T-cell (primary cell): ENCODE data around the gene MAP4K5. TPM values are rescaled to one million over a fixed set of nuclear protein-coding genes. Genes with fewer than 3 reads are reported as not detected.

Experiments
- ATAC-seq, 4 experiments: fragments of 200-7000 bp in 3 of 4; fragments of 150-1000 bp in 1 of 4; cut with Tn5 transposase; replicated peaks in 1 of 4; 1 replicate in 3 of 4; 2 replicates in 1 of 4; pipeline ENCODE4 v1.10.0; 2021; ENCODE audit warnings: moderate library complexity in 3 of 4, mild to moderate bottlenecking in 2 of 4, moderate number of reproducible peaks in 1 of 4
- CTCF ChIA-PET, 2 donors: fragments of 300-600 bp; sonication (Branson Sonifier 250); formaldehyde crosslinking; loops; one replicate each; lab custom pipeline; 2022; ENCODE audit warnings: antibody characterized with exemption in 2 of 2; lab: Charles Lee
- POLR2A ChIA-PET, 2 donors: fragments of 300-600 bp; sonication (Branson Sonifier 250); formaldehyde crosslinking; loops; one replicate each; lab custom pipeline; 2022; ENCODE audit warnings: antibody characterized with exemption in 2 of 2; lab: Charles Lee
- DNase-seq, 35 experiments: peaks; one replicate each; pipeline versions ENCODE4 v3.0.0 to v3.0.0-alpha.2; 2013 to 2023
- H3K27ac ChIP-seq: one replicate; pipeline ENCODE4 v1.5.1; 2013; ENCODE audit warnings: low read length
- H3K27me3 ChIP-seq, 2 experiments: replicated peaks in 1 of 2; 1 replicate in 1 of 2; 2 replicates in 1 of 2; pipeline versions ENCODE4 v1.6.1 to v1.7.0; 2013; ENCODE audit warnings: low read length in 1 of 2, mixed read lengths in 1 of 2; ENCODE audit not compliant: control insufficient read depth in 2 of 2, insufficient read depth in 2 of 2; ENCODE audit errors: extremely low read depth in 1 of 2
- H3K36me3 ChIP-seq, 2 donors: 1 replicate in 1 of 2; 2 replicates in 1 of 2; pipeline versions ENCODE4 v1.6.1 to v1.7.0; 2013; ENCODE audit warnings: low read length in 1 of 2; ENCODE audit not compliant: control insufficient read depth in 2 of 2, insufficient read depth in 1 of 2; ENCODE audit errors: extremely low read depth in 1 of 2
- H3K4me1 ChIP-seq, 2 experiments: 1 replicate in 1 of 2; 2 replicates in 1 of 2; pipeline versions ENCODE4 v1.6.1 to v1.7.0; 2013; ENCODE audit warnings: low read length in 2 of 2, mixed read lengths in 1 of 2; ENCODE audit not compliant: insufficient read depth in 2 of 2, control insufficient read depth in 1 of 2; ENCODE audit errors: extremely low read depth in 1 of 2
- H3K4me3 ChIP-seq, 2 donors: 1 replicate in 1 of 2; 2 replicates in 1 of 2; pipeline versions ENCODE4 v1.5.1 to v1.7.0; 2013; ENCODE audit warnings: mild to moderate bottlenecking in 2 of 2, low read length in 1 of 2, moderate library complexity in 1 of 2; ENCODE audit not compliant: control insufficient read depth in 1 of 2; ENCODE audit errors: extremely low read depth in 1 of 2
- H3K9me3 ChIP-seq: 2 replicates; pipeline ENCODE4 v1.7.0; 2013
- H3K27ac Mint-ChIP-seq, 2 donors: one replicate each; pipeline ENCODE4 v1.8.0; 2020 to 2021; ENCODE audit warnings: mild to moderate bottlenecking in 2 of 2, mixed read lengths in 2 of 2
- H3K27me3 Mint-ChIP-seq, 2 donors: one replicate each; pipeline ENCODE4 v1.8.0; 2021 to 2022; ENCODE audit warnings: mixed read lengths in 2 of 2
- H3K36me3 Mint-ChIP-seq: one replicate; pipeline ENCODE4 v1.8.0; 2021; ENCODE audit warnings: mixed read lengths
- H3K4me1 Mint-ChIP-seq, 3 donors: one replicate each; pipeline ENCODE4 v1.8.0; 2020 to 2022; ENCODE audit warnings: mixed read lengths in 3 of 3, mild to moderate bottlenecking in 1 of 3
- H3K4me3 Mint-ChIP-seq, 3 donors: one replicate each; pipeline ENCODE4 v1.8.0; 2020 to 2022; ENCODE audit warnings: mild to moderate bottlenecking in 3 of 3, mixed read lengths in 3 of 3, moderate library complexity in 3 of 3
- H3K9me3 Mint-ChIP-seq, 3 donors: one replicate each; pipeline ENCODE4 v1.8.0; 2020 to 2022; ENCODE audit warnings: mixed read lengths in 3 of 3
- WGBS: methylation state at CpG from one replicate; pipeline ENCODE4 v1.1.5; 2013; ENCODE audit warnings: missing lambda C conversion rate; ENCODE audit not compliant: insufficient coverage; 5-methylcytosine and 5-hydroxymethylcytosine counted together
- total RNA-seq, 35 experiments: library from RNA in 6 of 35; stranded (reverse) in 6 of 35; fragments of 120-200 nt in 1 of 35; gene quantifications; one replicate each; pipeline versions ENCODE4 v1.2.1 to v1.2.4 and lab custom pipeline; 2013 to 2026

MAP4K5 gene
- total RNA-seq, 5 donors from 2014 or later (not counting 1 experiment from before 2014, with no cell fraction given) = 33.5 to 48.2 (median 44.6) TPM

GRCh38 chr14:50477760-50478159, 54.6 kb downstream of the MAP4K5 start:
- ATAC-seq (no peak), DNase-seq (no peak)
- CTCF ChIA-PET = no interaction called here
- H3K27me3 Mint-ChIP-seq = no peaks in the 10 kb centered on the region
- WGBS = no CpG with 5 or more reads among the region's 2 CpGs
- no peak overlapping the region for H3K4me3 Mint-ChIP-seq
- peaks cover 3 to 18% (median 5%) of the 10 kb centered on the region in 3 donors for H3K9me3 Mint-ChIP-seq
- no peak overlapping the region for H3K27ac Mint-ChIP-seq
- no peak overlapping the region for H3K27ac ChIP-seq
- H3K27me3 ChIP-seq = no peaks in the 10 kb centered on the region
- no peaks in the 10 kb centered on the region for H3K9me3 ChIP-seq
- no peaks in the 10 kb centered on the region for H3K4me1 ChIP-seq
- H3K4me3 ChIP-seq = no peak overlapping the region
- no peaks in the 10 kb centered on the region for H3K4me1 Mint-ChIP-seq
- peaks cover 0 to 27% of the 10 kb centered on the region in 2 donors for H3K36me3 ChIP-seq
- POLR2A ChIA-PET = interaction anchor here in 1 of 2 donors (0.6 kb wide), 1 partner anchor 382 kb away, joined by 3 read pairs; no protein-coding TSS in a partner anchor
- peaks cover 63% of the 10 kb centered on the region for H3K36me3 Mint-ChIP-seq

DNA sequence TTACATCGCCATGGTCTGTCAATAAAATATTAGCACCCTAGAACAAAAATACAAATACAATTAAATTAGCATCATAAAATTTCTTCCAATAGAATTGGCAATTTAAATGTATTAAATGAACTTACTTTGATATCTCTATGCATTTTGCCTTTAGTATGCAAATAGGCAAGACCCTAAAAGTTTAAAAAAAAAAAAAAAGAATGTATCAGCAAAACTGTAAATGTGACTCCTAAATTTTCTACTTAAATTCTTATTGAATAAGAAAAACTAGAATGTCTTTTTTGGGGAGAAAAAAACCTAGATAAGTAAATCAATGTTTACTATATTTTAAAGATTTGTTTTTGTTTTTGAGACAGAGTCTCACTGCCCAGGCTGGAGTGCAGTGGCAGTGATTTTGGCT, 56.2 kb downstream of the MAP4K5 start:
- no peaks in the 10 kb centered on the region for H3K4me1 Mint-ChIP-seq
- POLR2A ChIA-PET = no interaction called here
- no CpG with 5 or more reads among the region's 1 CpG for WGBS

GRCh38 chr14:50475460-50475859, 56.9 kb downstream of the MAP4K5 start:
- WGBS = no CpG with 5 or more reads among the region's 1 CpG
- Mint-ChIP-seq H3K36me3 (peaks cover 76% of the 10 kb centered on the region), H3K27me3 (no peaks in the 10 kb centered on the region), H3K4me1 (no peaks in the 10 kb centered on the region), H3K27ac (no peak overlapping the region), H3K9me3 (peaks cover 3 to 35% (median 17%) of the 10 kb centered on the region in 3 donors), H3K4me3 (no peak overlapping the region)
- DNase-seq (no peak), ATAC-seq (no peak)
- CTCF ChIA-PET = no interaction called here
- no peaks in the 10 kb centered on the region for H3K27me3 ChIP-seq
- H3K27ac ChIP-seq = no peak overlapping the region
- H3K4me1 ChIP-seq = no peaks in the 10 kb centered on the region
- no peak overlapping the region for H3K4me3 ChIP-seq
- peaks cover 14% of the 10 kb centered on the region for H3K9me3 ChIP-seq
- peaks cover 5 to 37% of the 10 kb centered on the region in 2 donors for H3K36me3 ChIP-seq
- POLR2A ChIA-PET = no interaction called here

More for the DNA sequence above, 56.2 kb downstream of the MAP4K5 start:
- peaks cover 73% of the 10 kb centered on the region for H3K36me3 Mint-ChIP-seq
- H3K4me3 Mint-ChIP-seq = no peak overlapping the region
- H3K27me3 ChIP-seq = no peaks in the 10 kb centered on the region
- H3K9me3 Mint-ChIP-seq = peaks cover 3 to 32% (median 15%) of the 10 kb centered on the region in 3 donors
- CTCF ChIA-PET = no interaction called here
- ATAC-seq (no peak), DNase-seq (no peak)
- H3K36me3 ChIP-seq = peaks cover 5 to 37% of the 10 kb centered on the region in 2 donors
- peaks cover 12% of the 10 kb centered on the region for H3K9me3 ChIP-seq
- no peak overlapping the region for H3K4me3 ChIP-seq
- no peaks in the 10 kb centered on the region for H3K4me1 ChIP-seq
- no peak overlapping the region for H3K27ac Mint-ChIP-seq
- no peak overlapping the region for H3K27ac ChIP-seq
- no peaks in the 10 kb centered on the region for H3K27me3 Mint-ChIP-seq

- Histone ChIP-seq H3K27ac (no peak overlapping the region), H3K9me3 (peaks cover 14% of the 10 kb centered on the region), H3K36me3 (peaks cover 5 to 47% of the 10 kb centered on the region in 2 donors), H3K27me3 (no peaks in the 10 kb centered on the region), H3K4me3 (no peak overlapping the region), H3K4me1 (no peaks in the 10 kb centered on the region)
- no peak overlapping the region for H3K4me3 Mint-ChIP-seq
- POLR2A ChIA-PET = no interaction called here
- CTCF ChIA-PET = interaction anchor here in 1 of 2 donors (0.7 kb wide), 2 partner anchors 48 to 151 kb away, joined by 3 to 6 read pairs; no protein-coding TSS in a partner anchor
- peaks cover 0 to 9% (median 0%) of the 10 kb centered on the region in 3 donors for H3K4me1 Mint-ChIP-seq
- ATAC-seq = no peak
- DNase-seq = no peak
- H3K36me3 Mint-ChIP-seq = peaks cover 80% of the 10 kb centered on the region
- no peaks in the 10 kb centered on the region for H3K27me3 Mint-ChIP-seq
- no peak overlapping the region for H3K27ac Mint-ChIP-seq
- WGBS = no CpG with 5 or more reads among the region's 6 CpGs
- H3K9me3 Mint-ChIP-seq = peaks cover 3 to 31% (median 17%) of the 10 kb centered on the region in 3 donors
Measured at GRCh38 chr14:50471838-50472465, 60.4 kb downstream of the MAP4K5 start.

DNA sequence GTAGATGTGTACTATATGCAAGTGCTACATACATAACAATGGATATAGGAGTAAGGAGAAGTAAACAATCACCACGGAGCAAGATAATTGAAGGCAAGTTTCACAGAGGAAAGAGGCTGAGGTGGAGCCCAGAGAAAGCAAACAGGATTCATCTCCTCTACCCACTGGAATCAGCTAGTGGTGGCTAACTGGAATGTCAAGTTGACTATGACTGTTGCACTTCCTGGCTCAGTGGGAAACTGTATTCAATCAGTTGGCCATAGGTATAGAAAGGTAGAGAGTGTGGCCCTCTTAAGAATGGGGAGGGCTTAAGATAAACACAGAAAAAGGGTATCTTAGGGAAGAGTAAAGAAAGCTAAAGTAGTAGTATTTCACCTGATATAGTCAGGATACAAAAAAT, 62.4 kb downstream of the MAP4K5 start:
- DNase-seq (no peak), ATAC-seq (no peak)
- Mint-ChIP-seq H3K9me3 (peaks cover 3 to 30% (median 17%) of the 10 kb centered on the region in 3 donors), H3K4me3 (no peak overlapping the region), H3K4me1 (peaks cover 0 to 9% (median 0%) of the 10 kb centered on the region in 3 donors), H3K27ac (no peak overlapping the region), H3K36me3 (peaks cover 79% of the 10 kb centered on the region), H3K27me3 (no peaks in the 10 kb centered on the region)
- no peak overlapping the region for H3K27ac ChIP-seq
- WGBS = no CpG with 5 or more reads among the region's 1 CpG
- H3K4me1 ChIP-seq = no peaks in the 10 kb centered on the region
- POLR2A ChIA-PET = no interaction called here
- H3K27me3 ChIP-seq = no peaks in the 10 kb centered on the region
- H3K36me3 ChIP-seq = peaks cover 5 to 43% of the 10 kb centered on the region in 2 donors
- no peak overlapping the region for H3K4me3 ChIP-seq
- CTCF ChIA-PET = no interaction called here
- H3K9me3 ChIP-seq = peaks cover 14% of the 10 kb centered on the region

DNA sequence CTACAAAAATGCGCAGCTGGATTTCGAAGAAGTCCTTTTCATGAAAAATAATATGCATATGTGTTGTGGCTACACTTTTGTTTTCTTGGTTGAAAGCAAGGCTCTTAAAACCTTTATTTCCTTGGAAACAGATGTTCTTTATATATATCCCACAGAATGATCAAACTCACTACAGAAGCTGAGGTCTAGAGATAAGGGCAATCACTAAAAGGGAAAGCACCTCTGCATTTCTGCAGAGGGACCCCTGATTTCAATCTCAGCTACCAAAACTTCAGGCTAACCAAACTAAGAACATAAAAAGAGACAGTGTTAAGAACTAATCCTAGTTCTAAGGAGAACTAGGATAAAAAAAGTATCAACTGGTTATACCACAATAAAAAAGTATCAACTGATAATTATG, 70.3 kb downstream of the MAP4K5 start:
- POLR2A ChIA-PET = interaction anchor here in 1 of 2 donors (0.6 kb wide), 1 partner anchor 11 kb away, joined by 8 read pairs; no protein-coding TSS in a partner anchor
- no peak for ATAC-seq
- H3K4me1 Mint-ChIP-seq = no peaks in the 10 kb centered on the region
- H3K27me3 Mint-ChIP-seq = no peaks in the 10 kb centered on the region
- H3K36me3 Mint-ChIP-seq = peaks cover 26% of the 10 kb centered on the region
- H3K9me3 ChIP-seq = no peaks in the 10 kb centered on the region
- H3K36me3 ChIP-seq = peaks cover 0 to 41% of the 10 kb centered on the region in 2 donors
- no peaks in the 10 kb centered on the region for H3K27me3 ChIP-seq
- H3K27ac ChIP-seq = no peak overlapping the region
- CTCF ChIA-PET = no interaction called here
- no peak overlapping the region for H3K4me3 ChIP-seq
- H3K4me1 ChIP-seq = no peaks in the 10 kb centered on the region
- H3K4me3 Mint-ChIP-seq = no peak overlapping the region
- no peak for DNase-seq
- no peak overlapping the region for H3K27ac Mint-ChIP-seq
- no CpG with 5 or more reads among the region's 2 CpGs for WGBS
- no peaks in the 10 kb centered on the region for H3K9me3 Mint-ChIP-seq
